ENCODE measurements around the gene WTAP.
"Not testable (repeated sequence)": the region's sequence is repeated elsewhere in the genome, so short reads cannot be mapped to it uniquely, and the experiment has no call there.

The WTAP gene

DNA sequence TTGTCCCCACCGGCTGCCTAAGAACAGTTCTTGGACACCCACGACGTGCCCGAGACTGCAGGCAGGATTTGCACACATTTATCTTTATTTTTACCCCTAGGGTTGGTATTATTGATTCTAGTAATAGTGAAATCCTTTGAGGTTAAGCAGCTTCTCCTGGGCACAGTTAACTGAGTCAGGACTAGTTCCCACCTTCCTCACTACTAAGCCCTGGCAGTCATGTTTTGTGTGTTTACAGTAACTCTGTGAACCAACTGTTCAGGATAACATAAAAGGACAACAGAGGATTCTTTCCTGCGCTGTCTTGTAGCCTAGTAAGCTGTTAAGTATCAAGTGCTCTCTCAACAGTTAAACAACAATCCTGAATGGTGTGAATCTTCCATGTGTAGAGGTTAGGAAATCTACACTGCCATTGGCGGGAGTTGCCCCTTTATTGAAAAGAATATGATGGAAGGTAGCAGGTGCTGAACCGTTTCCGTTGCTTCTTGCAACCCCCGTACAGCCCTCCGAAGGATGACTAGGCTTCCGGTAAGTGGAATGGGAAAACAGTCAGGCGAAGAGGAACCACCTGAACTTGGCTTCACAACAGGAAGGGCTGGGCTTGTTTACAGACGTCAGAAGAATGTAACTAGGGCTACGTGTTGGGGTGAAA lies 33.3 kb upstream of the WTAP start:
- no peak for DNase-seq

DNA sequence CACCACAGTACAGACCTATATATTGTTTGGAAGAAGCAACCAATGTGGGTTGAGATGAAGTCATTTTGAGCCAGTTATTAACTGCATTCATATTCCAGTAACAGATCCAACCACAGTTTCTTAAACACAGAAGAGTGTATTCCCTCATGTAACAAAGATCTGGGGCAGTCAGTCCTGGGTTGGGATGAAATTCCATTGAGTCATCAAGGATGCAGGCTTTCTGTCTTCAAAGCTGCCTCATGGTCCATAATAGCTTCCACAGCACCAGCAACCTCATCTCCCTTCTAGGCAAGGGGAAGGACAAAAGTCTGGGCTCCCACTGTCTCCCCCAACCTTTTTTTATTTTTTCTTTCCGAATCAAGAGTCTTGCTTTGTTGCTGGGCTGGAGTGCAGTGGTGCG lies 31.3 kb upstream of the WTAP start:
- no peak for DNase-seq

- DNase-seq: peak; percentile 81
Observed at GRCh38 chr6:159700970-159701369, 26.3 kb upstream of the WTAP start.

DNA sequence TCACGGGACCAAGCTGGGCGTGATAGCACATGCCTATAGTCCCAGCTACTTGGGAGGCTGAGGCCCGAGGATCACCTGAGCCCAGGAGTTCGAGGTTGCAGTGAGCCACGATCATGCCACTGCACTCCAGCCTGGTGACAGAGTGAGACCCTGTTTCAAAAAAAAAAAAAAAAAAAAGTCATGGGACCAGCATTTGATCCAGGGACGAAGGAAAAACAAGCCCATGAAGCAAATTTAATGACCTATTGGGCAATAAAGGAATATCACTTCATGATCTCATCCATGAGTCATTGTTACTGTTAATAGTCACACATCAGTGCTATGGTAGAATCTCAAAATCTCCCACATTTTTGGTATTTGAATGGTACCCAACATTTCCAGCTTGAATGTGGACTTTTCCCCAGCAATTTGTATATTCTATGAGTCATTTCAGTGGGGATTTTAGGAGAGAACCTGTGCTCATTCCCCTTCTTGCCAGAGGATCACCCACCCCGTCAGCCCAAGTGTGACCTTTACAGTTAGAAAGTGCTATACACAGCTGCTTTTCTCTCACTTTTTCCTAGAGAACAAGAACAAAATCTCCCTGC lies 25.8 kb upstream of the WTAP start:
- DNase-seq: no peak

- DNase-seq: not testable (repeated sequence)
Observed at GRCh38 chr6:159710603-159711002, 16.7 kb upstream of the WTAP start.

DNA sequence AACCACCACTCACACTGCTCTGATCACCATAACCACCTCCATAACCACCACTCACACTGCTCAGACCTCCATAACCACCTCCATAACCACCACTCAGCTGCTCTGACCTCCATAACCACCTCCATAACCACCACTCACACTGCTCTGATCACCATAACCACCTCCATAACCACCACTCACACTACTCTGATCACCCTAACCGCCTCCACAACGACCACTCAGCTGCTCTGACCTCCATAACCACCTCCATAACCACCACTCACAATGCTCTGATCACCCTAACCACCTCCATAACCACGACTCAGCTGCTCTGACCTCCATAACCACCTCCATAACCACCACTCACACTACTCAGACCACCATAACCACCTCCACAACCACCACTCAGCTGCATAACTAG lies 14.9 kb upstream of the WTAP start:
- DNase-seq: not testable (repeated sequence)

DNA sequence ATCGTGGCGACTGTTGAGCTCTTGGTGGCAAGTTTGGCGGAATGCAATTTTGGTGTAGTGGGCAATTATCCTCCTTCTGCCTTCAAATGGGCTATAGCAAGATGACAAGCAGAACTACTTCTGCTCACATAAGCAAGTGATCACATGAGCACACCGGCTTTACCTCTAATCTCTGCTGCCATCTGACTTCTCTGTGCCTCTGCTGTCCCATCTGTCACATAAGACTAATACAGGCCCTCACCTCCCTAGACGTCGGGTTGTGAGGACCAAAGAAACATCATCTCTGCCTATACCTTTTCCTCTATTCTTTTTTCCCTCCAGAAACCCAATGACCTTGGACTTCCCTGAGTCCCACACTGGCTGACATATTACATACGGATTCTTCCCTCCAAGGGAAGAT lies 13.3 kb upstream of the WTAP start:
- DNase-seq: peak; percentile 30

DNA sequence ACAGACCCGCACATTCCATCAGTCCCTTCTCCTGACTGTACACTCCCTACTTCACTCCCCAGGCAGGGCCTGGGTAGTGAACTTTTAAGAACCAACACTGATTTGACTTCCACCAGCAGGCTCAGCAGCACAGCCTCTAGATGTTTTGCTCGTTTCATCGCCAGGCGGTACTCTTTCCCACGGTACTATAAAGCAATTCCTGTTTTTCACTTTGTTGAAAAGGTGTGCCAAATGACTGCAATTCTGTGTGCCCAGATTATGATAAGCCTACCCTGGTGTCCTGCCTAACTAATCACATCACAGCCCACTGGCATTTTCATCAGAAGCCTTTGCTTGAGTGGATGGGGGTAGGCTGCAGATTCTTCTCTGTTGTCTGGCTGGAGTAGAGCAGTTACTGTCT lies 12.9 kb upstream of the WTAP start:
- DNase-seq: no peak

DNA sequence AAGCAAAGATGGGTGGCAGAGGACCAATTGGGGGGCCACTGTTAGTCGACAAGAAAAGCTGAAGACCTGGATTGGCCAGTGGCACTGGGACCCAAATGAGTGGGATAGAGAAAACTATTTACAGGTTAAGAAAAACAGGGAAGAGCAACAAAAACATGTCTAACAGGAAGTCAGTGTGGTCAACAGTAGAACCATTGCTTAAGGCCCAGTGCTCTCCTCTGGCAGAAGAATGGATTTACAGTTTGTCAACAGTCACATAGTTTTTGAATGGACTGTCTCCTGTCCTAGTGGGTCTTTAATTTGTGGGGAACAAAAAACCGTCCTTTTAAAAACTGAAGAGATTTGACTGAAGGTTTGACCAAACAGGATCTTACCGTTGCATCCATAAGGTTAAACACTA lies 12.1 kb upstream of the WTAP start:
- DNase-seq: no peak

- no peak for DNase-seq
Observed at GRCh38 chr6:159715605-159716004, 11.7 kb upstream of the WTAP start.

DNA sequence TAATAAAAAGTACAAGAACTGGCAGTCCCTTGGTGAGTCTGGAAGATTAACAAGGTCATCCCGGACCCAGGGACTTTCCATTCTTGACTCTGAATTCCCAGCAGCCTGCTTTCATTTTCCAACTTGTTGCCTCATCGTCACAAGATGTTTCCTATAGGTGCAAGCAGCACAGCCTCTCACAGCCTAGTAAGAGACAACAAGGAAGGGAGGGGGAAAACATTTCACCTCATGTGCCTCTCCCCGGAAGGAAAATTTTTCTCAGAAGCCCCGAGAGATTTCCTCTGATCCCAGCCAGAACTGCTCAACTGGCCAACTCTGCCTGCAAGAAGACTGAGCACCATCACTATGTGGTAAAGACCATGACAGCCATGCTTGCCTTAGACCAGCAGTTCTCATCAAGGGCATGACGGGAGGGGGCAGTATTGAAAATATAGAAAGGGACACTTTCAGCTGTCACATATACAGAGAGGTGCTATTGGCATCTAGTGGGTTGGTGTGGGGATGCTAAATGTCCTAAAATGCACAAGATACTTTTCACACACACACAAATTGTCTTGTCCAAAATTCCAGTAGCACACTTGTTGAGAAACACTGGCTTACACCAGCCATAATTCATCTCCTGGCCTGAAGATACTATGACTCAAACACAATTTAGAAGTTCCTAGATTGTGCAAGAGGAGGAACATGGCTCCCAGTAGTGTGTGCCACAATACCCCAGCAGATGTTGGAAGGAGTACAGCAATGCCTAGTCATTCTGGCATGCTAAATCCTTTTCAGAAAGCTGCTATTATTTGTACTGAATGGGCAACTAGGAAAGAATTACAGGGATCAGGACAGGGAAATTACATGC lies 10.8 kb upstream of the WTAP start:
- DNase-seq: peak; percentile 24

DNA sequence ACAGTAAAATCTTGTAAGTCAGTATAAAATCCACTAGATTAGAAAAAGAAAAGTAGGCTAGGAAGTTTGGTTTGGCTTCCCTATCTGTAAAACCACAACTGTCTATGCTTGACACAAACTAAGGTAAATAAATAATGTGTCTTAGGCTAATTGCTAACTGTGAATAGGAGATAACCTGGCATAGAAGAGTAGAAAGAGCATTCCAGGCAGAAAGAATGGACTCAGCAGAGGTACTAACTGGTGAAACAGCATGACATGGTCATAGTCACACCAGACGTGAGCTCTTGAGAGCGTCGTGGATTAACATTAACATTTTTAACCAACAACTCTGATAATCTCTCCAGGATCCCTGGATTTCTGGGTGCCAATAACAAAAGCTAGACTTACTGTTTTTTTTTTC lies 8.7 kb upstream of the WTAP start:
- DNase-seq: no peak

DNA sequence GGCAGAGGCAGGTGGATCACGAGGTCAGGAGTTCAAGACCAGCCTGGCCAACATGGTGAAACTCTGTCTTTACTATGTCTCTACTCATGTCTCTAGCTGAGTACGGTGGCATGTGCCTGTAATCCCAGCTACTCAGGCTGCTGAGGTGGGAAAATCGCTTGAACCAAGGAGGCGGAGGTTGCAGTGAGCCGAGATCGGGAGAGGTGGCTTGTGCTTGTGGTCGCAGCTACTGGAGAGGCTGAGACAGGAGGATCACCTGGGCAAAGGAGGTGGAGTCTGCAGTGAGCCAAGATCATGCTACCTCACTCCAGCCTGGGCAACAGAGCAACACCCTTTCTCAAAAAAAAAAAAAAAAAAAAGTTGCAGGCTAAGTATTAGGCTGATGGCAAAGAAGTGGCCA lies 8.0 kb upstream of the WTAP start:
- DNase-seq: no peak

DNA sequence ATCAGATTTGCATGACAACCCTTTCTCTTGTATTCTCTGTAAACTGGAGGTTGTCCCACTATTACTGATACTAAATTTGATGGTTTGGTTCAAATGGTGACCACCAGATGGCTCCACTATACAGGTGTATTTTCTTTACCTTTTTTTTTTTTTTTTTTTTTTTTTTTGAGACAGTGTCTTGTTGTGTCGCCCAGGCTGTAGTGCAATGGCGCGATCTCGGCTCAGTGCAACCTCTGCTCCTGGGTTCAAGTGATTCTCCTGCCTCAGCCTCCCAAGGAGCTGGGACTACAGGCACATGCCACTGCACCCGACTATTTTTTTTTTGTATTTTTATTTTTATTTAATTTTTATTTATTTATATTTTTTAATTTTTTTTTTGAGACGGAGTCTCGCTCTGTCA lies 6.6 kb upstream of the WTAP start:
- peak; percentile 75 for DNase-seq

- not testable (repeated sequence) for DNase-seq
Observed at GRCh38 chr6:159721981-159722380, 5.3 kb upstream of the WTAP start.

- DNase-seq: no peak
Observed at GRCh38 chr6:159722655-159723054, 4.7 kb upstream of the WTAP start.

- DNase-seq: no peak
Observed at GRCh38 chr6:159723259-159723658, 4.0 kb upstream of the WTAP start.

- DNase-seq: no peak
Observed at GRCh38 chr6:159724778-159725177, 2.5 kb upstream of the WTAP start.

- not testable (repeated sequence) for DNase-seq
Observed at GRCh38 chr6:159725208-159725607, 2.1 kb upstream of the WTAP start.

DNA sequence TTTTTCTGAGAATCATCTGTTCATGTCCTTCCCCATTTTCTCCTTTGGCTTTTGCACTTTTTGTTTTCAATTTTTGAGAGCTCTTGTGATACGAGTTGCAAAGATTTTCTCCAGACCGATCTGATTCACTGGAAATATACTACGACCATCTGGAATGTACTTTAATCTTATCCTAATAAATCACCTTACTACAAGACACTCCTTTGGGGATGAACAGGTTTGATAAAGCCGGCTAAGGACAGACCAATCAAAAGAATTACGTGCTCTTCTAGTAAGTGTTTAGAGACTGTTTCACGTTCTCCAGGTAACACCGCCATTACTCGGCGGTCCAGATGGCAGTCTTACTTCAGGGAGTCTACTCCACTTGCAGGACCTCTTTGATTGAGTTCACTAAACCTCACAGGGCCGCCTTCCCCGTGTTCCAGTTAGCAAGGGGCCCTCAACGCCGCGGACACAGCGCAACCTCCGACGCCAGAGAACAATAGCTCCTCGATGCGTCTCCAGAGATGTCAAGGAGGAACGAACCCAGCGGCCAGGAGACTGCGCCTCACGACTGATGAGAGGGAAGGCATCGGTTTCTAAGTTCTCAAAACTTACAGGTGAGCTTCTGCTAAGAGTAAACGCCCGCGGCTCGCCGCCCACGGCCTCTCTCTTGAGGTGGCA lies 920 bp upstream of the WTAP start:
- peak; percentile 87 for DNase-seq

DNA sequence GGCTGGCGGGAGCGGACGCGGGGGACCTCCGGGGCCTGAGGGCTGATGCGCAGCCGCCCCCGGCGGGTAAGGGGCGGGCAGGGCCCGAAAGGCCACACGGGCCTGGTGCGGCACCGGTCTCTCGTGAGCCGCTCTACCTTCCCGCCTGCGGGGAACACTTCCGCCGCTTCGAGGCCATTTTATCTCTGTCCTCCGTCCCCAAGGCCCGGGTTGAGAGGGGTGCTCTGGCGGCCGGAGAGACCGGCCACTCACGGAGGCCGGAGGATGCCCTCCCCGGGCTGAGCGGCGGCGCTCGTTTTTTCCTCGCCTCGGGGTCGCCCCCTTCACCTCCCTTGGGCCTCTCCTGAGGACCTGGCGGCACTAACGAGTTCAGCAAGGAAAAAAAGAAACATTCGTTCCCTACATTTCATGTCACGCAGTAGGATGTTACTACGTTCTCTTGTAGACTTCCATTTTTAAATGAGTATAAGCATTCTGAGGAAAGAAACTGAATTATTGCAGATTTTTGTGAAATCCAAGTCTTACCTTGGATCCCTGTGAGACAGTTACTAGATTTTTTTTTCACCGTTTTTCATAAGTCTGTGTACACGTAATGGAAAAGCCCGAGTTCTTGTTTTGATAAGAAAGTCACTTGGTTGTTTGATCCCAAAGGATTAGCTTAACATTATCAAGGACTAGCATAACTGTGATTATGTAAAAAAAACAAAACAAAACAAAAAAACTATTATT lies 575 bp downstream of the WTAP start:
- DNase-seq: peak; percentile 68

GRCh38 chr6:159728531-159728964 lies 1.2 kb downstream of the WTAP start:
- no peak for DNase-seq

Measured in NCI-H2171 treated with DMSO at 0.1 percent for 48 hours (cell line).